Ascending aorta (tissue), 2 donors: ENCODE measurements around the gene ABCC3. TPM values are rescaled to one million over a fixed set of nuclear protein-coding genes. Genes with fewer than 3 reads are reported as not detected.

Source experiments
- DNase-seq, 2 donors: peaks; one replicate each; pipeline ENCODE4 v3.0.0-alpha.2; 2019; ENCODE audit warnings: low spot score in 2 of 2
- H3K27ac ChIP-seq, 2 donors: fragments of 200-600 bp; sonication (generic); one replicate each; pipeline ENCODE4 v1.5.1; 2016 to 2017; ENCODE audit warnings: mild to moderate bottlenecking in 1 of 2
- H3K27me3 ChIP-seq: fragments of 200-600 bp; sonication (generic); one replicate; pipeline ENCODE4 v1.5.1; 2017
- H3K36me3 ChIP-seq, 2 donors: fragments of 200-600 bp; sonication (generic); one replicate each; pipeline ENCODE4 v1.5.1; 2016
- H3K4me1 ChIP-seq, 2 donors: fragments of 200-600 bp; sonication (generic); one replicate each; pipeline ENCODE4 v1.5.1; 2016 to 2017; ENCODE audit warnings: mild to moderate bottlenecking in 1 of 2
- H3K4me3 ChIP-seq, 2 donors: fragments of 200-600 bp; sonication (generic); one replicate each; pipeline ENCODE4 v1.5.1; 2016 to 2017; ENCODE audit warnings: mild to moderate bottlenecking in 1 of 2
- H3K9me3 ChIP-seq, 2 donors: fragments of 200-600 bp; sonication (generic); one replicate each; pipeline ENCODE4 v1.5.1; 2016
- intact Hi-C: fragments of 100-400 bp; cut with DNase I; formaldehyde crosslinking; loops from one replicate; pipeline ENCODE4 v1.15.1; 2023
- total RNA-seq: library from RNA; depleted of rRNA; stranded (reverse); fragments of >200 nt; gene quantifications from one replicate; pipeline ENCODE4 v1.1.0, GENCODE V29; 2016
- TF ChIP-seq, protein P1 (sequence below), 3 experiments: fragments of 200-600 bp in 2 of 3; fragments of 450-650 bp in 1 of 3; sonication (generic) in 2 of 3; IDR thresholded peaks; one replicate each; pipeline ENCODE4 v1.5.1; 2016 to 2019; ENCODE audit warnings: antibody characterized with exemption in 3 of 3, mild to moderate bottlenecking in 1 of 3, moderate library complexity in 1 of 3

ABCC3 gene
- total RNA-seq, 1 donor from 2014 or later: 30.2 TPM

DNA sequence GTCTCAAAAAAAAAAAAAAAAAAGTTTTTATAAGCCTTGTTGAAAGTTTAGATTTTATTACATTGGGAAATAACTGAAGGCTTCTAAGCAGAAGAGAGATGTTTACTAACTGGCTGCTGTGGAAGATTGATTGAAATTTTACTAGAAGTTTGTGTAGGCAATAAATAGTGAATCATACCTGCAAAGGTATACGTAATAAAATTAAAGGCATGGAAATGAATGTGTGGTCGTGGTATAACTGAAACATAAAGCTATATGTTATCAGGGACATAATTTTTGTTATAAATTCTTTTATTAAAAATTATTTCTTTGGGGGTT is 93.4 kb downstream of the ABCC3 start:
- no peak for DNase-seq
- Histone ChIP-seq H3K27ac (no peak overlapping the region), H3K36me3 (no peaks in the 10 kb centered on the region), H3K4me1 (peaks cover 7 to 68% of the 10 kb centered on the region in 2 donors), H3K9me3 (no peaks in the 10 kb centered on the region), H3K4me3 (no peak overlapping the region), H3K27me3 (no peaks in the 10 kb centered on the region)
- TF ChIP-seq, protein P1, sequence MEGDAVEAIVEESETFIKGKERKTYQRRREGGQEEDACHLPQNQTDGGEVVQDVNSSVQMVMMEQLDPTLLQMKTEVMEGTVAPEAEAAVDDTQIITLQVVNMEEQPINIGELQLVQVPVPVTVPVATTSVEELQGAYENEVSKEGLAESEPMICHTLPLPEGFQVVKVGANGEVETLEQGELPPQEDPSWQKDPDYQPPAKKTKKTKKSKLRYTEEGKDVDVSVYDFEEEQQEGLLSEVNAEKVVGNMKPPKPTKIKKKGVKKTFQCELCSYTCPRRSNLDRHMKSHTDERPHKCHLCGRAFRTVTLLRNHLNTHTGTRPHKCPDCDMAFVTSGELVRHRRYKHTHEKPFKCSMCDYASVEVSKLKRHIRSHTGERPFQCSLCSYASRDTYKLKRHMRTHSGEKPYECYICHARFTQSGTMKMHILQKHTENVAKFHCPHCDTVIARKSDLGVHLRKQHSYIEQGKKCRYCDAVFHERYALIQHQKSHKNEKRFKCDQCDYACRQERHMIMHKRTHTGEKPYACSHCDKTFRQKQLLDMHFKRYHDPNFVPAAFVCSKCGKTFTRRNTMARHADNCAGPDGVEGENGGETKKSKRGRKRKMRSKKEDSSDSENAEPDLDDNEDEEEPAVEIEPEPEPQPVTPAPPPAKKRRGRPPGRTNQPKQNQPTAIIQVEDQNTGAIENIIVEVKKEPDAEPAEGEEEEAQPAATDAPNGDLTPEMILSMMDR (IDR thresholded peaks at IDR 0.05): no peak
- intact Hi-C loops: no loop called here

DNA sequence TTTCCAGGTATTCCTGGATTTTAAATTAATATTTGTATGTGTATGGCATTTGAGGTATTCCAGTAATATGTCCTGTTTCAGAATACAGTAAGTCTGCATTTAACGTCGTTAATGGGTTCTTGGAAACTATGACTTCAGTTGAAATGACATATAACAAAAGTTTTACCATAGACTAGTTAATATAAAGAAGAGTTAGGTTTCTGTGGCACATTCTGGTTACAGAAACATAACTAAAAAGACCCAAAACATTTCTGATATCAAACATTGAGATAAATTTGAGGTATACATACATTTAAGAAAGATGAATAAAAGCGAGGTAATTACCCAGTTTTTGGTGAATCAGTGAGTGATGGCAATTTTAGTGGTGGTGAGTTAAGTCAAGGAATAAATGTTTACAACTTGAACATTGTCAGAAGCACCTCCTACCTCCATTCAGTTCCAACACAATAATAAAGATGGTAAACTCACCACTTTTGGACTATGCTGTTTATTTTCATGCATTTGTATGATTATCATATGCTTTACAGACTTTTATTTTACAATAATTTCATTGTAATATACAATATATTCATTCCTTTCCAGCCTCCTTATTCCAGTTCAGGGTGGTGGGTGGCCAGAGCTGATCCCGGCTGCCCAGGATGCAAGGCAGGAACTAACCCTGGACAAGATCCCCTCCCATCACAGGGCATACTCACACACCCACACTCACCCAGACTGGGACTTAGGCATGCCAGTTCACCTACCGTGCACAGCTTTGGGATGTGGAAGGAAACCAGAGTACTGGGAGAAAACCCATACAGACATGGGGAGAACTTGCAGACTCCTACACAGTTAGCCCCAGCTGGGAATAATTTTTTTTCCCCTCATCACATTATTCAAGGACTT is 94.4 kb downstream of the ABCC3 start:
- TF ChIP-seq, protein P1 (IDR thresholded peaks at IDR 0.05): no peak
- H3K9me3 ChIP-seq: no peaks in the 10 kb centered on the region
- intact Hi-C loops: no loop called here
- no peak overlapping the region for H3K4me3 ChIP-seq
- no peaks in the 10 kb centered on the region for H3K27me3 ChIP-seq
- H3K4me1 ChIP-seq: peaks cover 0 to 62% of the 10 kb centered on the region in 2 donors
- no peak for DNase-seq
- no peaks in the 10 kb centered on the region for H3K36me3 ChIP-seq
- no peak overlapping the region for H3K27ac ChIP-seq

DNA sequence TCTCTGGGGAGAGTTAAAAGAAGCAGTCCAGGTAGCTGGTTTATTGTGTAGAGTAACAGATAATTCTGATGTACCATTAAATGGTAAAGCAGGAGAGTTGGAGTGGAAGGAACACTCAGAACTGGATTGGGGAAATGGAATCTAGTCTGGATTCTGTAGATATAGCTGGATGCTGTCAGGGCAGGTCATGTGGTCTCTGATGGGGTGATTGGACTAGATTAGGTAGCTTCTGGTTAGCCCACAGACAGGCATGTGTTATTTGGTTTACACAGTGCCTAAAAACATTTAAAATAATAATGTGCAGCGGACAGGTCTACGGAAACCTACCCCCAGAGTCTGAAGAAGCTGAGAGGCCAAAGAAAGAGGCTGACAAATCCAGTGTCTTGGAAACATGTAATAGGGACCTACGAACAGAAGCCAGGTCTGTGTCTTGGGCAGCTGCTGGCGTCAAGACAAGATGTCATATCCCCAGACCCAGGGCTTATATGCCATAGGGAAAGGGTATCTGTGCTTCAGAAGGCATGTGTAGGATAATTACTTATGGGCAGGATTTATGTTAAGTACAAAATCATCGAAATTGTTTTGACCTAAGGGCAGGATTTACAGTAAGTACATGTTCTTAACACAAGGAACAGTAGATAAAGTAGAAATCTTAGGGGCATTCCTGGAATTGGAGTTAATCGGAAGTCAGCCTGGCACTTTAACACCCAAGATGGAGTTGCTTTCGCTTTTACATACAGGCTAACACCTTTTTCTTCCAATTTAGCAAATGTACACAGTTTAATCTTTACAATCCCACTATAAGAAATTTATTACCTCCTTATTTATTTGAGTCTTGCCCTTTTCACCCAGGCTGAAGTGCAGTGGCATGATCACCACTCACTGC is 97.1 kb downstream of the ABCC3 start:
- Histone ChIP-seq H3K4me3 (no peak overlapping the region), H3K9me3 (no peaks in the 10 kb centered on the region), H3K36me3 (no peaks in the 10 kb centered on the region), H3K4me1 (peaks cover 0 to 50% of the 10 kb centered on the region in 2 donors), H3K27me3 (no peaks in the 10 kb centered on the region), H3K27ac (no peak overlapping the region)
- no peak for DNase-seq
- TF ChIP-seq, protein P1 (IDR thresholded peaks at IDR 0.05): no peak
- intact Hi-C loops: no loop called here

DNA sequence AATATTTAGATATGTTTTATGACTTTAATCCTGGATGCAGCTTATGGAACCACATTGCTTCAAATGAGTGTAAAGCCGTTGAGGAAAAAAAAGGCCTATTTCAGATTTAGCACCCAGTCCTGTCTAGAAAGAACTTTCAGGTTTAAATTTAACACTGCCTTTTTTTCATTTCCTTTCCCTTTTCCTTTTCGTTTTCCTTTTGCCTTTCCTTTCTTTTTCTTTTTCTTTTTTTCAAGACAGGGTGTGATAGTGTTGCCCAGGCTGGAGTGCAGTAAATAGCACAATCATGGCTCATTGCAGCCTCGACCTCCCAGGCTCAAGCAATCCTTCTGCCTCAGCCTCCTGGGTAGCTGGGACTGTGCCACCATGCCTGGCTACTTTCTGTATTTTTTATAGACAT is 100.6 kb downstream of the ABCC3 start:
- H3K27me3 ChIP-seq: no peaks in the 10 kb centered on the region
- TF ChIP-seq, protein P1 (IDR thresholded peaks at IDR 0.05): no peak
- H3K4me3 ChIP-seq: no peak overlapping the region
- H3K9me3 ChIP-seq: no peaks in the 10 kb centered on the region
- no peak for DNase-seq
- H3K4me1 ChIP-seq: peaks cover 0 to 28% of the 10 kb centered on the region in 2 donors
- H3K36me3 ChIP-seq: peaks cover 10 to 13% of the 10 kb centered on the region in 2 donors
- intact Hi-C loops: no loop called here
- no peak overlapping the region for H3K27ac ChIP-seq

DNA sequence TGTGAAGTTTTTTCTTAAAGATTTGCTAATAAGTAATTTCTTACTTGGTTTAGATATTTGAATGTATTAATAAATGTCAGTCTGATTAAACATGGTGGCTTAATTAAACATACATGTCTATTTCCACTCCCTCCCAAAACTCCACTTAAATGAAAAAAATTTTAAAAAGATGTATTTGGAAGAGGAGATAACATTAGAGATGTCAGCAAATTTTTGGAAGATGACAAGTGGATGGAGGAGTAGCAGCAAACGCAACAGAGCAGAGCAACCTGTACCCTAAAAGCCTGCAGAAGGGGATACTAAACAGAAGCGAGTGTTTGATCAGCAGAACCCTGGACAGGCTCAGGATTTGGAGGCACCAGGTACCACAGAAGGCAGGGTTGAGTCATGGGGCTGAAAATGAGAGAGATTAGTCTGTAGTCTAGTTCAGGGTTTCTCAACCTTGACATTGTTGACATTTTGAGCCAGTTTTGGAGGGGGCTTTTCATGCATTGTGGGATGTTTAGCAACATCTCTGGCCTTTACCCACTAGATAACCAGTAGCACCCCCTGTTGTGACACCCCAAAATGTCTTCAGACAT is 102.5 kb downstream of the ABCC3 start:
- Histone ChIP-seq H3K36me3 (peaks cover 26 to 32% of the 10 kb centered on the region in 2 donors), H3K4me1 (peaks cover 0 to 11% of the 10 kb centered on the region in 2 donors), H3K27ac (no peak overlapping the region), H3K27me3 (no peaks in the 10 kb centered on the region), H3K4me3 (no peak overlapping the region), H3K9me3 (no peaks in the 10 kb centered on the region)
- TF ChIP-seq, protein P1 (IDR thresholded peaks at IDR 0.05): no peak
- intact Hi-C loops: no loop called here
- DNase-seq: no peak
